RWPE1 (cell line): ENCODE results near the gene MYOD1.

Source experiments
- CTCF ChIA-PET: fragments of 350-600 bp; sonication (Branson Sonifier 250); formaldehyde crosslinking; extraction: SDS; loops from one replicate; lab custom pipeline; 2021; lab: Yijun Ruan, JAX
- POLR2A ChIA-PET: fragments of 400-600 bp; formaldehyde crosslinking; extraction: SDS; loops from one replicate; lab custom pipeline; 2020; ENCODE audit warnings: antibody characterized with exemption; ENCODE audit not compliant: low non-redundant PET; lab: Yijun Ruan, JAX
- DNase-seq: peaks from one replicate; pipeline ENCODE4 v3.0.0; 2012; ENCODE audit warnings: low spot score
- H3K27ac ChIP-seq: fragments of 450-650 bp; 2 replicates; pipeline ENCODE4 v1.5.1; 2017
- CTCF ChIP-seq: fragments of 450-650 bp; conservative IDR thresholded peaks from 2 replicates; pipeline ENCODE4 v1.5.1; 2017; ENCODE audit warnings: low read depth, mild to moderate bottlenecking

MYOD1 gene

GRCh38 chr11:17747131-17747955 is 28.0 kb downstream of the MYOD1 start:
- no peak for TF ChIP-seq CTCF
- no peak for DNase-seq
- ChIA-PET CTCF (interaction anchor here (0.9 to 1.1 kb wide), 2 partner anchors 16 to 148 kb away, joined by 3 to 4 read pairs; no protein-coding TSS in a partner anchor), POLR2A (no interaction called here)
- H3K27ac ChIP-seq = no peak overlapping the region

GRCh38 chr11:17748044-17748443 is 28.7 kb downstream of the MYOD1 start:
- no peak overlapping the region for H3K27ac ChIP-seq
- no peak for DNase-seq
- ChIA-PET POLR2A (no interaction called here), CTCF (interaction anchor here (0.9 to 1.1 kb wide), 2 partner anchors 17 to 149 kb away, joined by 3 to 4 read pairs; no protein-coding TSS in a partner anchor)
- TF ChIP-seq CTCF = no peak

DNA sequence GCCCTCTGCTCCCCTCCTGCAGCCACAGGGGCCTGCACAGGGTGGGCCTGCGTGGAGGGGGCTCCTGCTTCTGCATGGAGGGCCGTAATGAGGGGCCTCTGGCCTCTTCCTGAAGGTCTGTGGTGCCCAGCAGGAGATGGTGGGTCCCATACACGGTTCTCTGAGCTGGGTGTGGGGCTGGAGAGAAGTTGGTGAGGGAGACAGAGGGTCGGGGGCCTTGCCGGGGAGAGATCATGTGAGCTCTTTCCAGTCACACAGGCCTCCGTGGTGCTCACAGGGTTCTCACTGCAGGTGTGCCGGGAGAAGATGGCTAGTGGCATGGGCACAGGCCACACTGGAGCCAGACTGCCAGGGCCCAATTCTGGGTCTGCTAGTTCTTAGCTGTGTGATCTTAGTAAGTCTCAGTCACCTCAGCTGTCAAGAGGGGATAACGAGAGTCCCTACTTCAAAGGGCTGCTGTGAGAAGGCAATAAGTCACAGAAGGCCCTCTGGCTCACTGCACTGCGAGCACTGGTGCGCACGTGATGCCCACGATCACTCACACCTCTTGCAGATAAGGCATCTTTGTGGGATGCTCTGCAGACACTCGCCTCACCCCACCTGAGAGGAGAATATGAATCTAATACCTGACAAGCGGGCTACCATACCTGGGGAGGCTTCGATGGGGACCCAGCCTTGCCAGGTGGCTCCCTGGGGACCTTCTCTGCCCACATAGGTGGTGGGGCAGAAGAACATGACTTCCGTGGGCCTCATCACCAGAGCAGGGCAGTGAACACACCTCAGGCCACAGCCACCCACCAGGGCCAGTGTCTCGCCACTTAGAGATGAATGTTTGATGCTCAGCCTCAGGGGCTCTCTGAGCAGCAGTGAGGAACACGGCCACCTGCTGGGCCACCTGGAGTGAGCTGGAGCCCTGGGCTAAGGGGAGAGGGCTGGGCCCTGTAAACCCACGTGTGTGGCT is 29.7 kb downstream of the MYOD1 start:
- TF ChIP-seq CTCF = no peak
- no peak for DNase-seq
- POLR2A ChIA-PET = no interaction called here
- CTCF ChIA-PET = interaction anchor here (0.5 to 0.7 kb wide), 3 partner anchors 35 to 150 kb away, joined by 3 to 6 read pairs (median 3); no protein-coding TSS in a partner anchor
- no peak overlapping the region for H3K27ac ChIP-seq

GRCh38 chr11:17750013-17750800 is 30.8 kb downstream of the MYOD1 start:
- CTCF ChIA-PET = no interaction called here
- DNase-seq = no peak
- no peak overlapping the region for H3K27ac ChIP-seq
- POLR2A ChIA-PET = no interaction called here
- no peak for TF ChIP-seq CTCF

GRCh38 chr11:17750801-17751165 is 31.4 kb downstream of the MYOD1 start:
- ChIA-PET POLR2A (no interaction called here), CTCF (no interaction called here)
- H3K27ac ChIP-seq = no peak overlapping the region
- no peak for DNase-seq
- no peak for TF ChIP-seq CTCF

DNA sequence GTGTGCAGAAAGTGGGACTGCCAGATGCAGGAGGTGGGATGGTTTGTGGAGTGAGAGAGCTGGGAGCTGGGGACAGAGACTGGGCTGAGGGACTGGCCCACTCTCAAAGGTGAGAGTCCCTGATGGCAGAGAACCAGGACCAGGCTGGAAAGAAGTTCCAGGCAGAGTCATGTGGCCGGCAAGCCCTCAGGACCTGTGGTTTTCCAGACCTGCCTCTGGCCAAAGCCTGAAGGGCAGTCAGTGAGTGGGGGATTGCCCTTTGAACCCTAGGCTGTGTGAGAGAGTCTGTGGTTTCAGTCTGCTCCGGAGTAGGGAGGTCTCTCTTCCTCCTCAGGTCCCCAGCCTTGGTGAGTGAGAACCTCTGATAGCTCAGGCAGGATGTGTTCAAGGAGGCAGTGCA is 32.2 kb downstream of the MYOD1 start:
- H3K27ac ChIP-seq = no peak overlapping the region
- no peak for TF ChIP-seq CTCF
- CTCF ChIA-PET = interaction anchor here (0.6 to 0.7 kb wide), 3 partner anchors 64 to 1320 kb away, joined by 3 read pairs; no protein-coding TSS in a partner anchor
- POLR2A ChIA-PET = no interaction called here
- DNase-seq = no peak
